HL-60 (cell line): Measurements from ENCODE around the gene P4HA2. TPM values are rescaled to one million over a fixed set of nuclear protein-coding genes. Genes with fewer than 3 reads are reported as not detected.

ENCODE experiments used
- DNase-seq, 2 experiments: peaks; one replicate each; pipeline ENCODE4 v3.0.0-alpha.2; 2010 to 2020; ENCODE audit warnings: low read depth in 1 of 2, low spot score in 1 of 2
- H3K27ac ChIP-seq: fragments of 250-450 bp; sonication (Bioruptor Pico); replicated peaks from 2 replicates; pipeline ENCODE4 v1.5.1; 2020; ENCODE audit warnings: mild to moderate bottlenecking, moderate library complexity
- H3K27me3 ChIP-seq: fragments of 250-450 bp; sonication (Bioruptor Pico); 2 replicates; pipeline ENCODE4 v1.5.1; 2021; ENCODE audit warnings: mild to moderate bottlenecking, moderate library complexity; ENCODE audit not compliant: insufficient read depth, poor library complexity, severe bottlenecking
- H3K4me3 ChIP-seq: replicated peaks from 2 replicates; pipeline ENCODE4 v1.5.1; 2011; ENCODE audit warnings: mild to moderate bottlenecking, control low read depth, low read length; ENCODE audit not compliant: insufficient read depth
- GABPA ChIP-seq: IDR thresholded peaks from 2 replicates; pipeline ENCODE4 v1.6.1; 2012; ENCODE audit warnings: low read depth
- microRNA-seq: library from miRNA; unstranded; fragments of <30 nt; microRNA quantifications from one replicate; pipeline ENCODE4, GENCODE V29; 2018

The P4HA2 gene

DNA sequence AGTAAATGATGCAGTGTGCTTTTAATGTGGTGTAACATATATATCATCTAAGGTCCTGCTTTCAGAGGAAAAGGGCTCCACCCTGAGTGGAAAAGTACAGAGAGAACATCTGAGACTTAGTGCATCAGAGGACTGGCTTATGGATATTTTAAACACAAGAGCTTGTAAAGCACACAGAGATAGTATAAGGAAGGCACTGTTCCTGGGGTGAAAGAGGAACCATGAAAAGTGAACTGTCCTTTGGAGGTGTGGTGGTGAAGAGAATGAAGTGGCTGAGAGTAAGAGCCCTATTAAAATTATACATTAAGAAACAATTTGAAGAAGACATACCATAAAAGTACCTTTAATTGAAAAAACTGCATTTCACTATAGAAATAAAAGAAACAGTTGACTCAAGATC lies 85.2 kb downstream of the P4HA2 start:
- DNase-seq, result no peak
- no peak overlapping the region for H3K4me3 ChIP-seq
- H3K27ac ChIP-seq, result no peak overlapping the region
- no peak for TF ChIP-seq GABPA
- no peaks in the 10 kb centered on the region for H3K27me3 ChIP-seq

Small RNA genes within 50 kb of the gene (microRNA-seq; reads per million reads assigned to microRNA genes)
- not detected for gene MIR6830
